Epithelial cell of esophagus (primary cell): ENCODE results near the gene USP13.
"Not testable (repeated sequence)": the region's sequence is repeated elsewhere in the genome, so short reads cannot be mapped to it uniquely, and the experiment has no call there.

Experiments used
- DNase-seq: peaks from one replicate; pipeline ENCODE4 v3.0.0; 2010; ENCODE audit warnings: low read depth
- H3K4me3 ChIP-seq: 2 replicates; pipeline ENCODE4 v1.5.1; 2011; ENCODE audit warnings: mild to moderate bottlenecking, low read length, control low read depth
- CTCF ChIP-seq: IDR thresholded peaks from 2 replicates; pipeline ENCODE4 v1.5.1; 2011; ENCODE audit warnings: low read depth, mild to moderate bottlenecking, low read length, control low read depth, inconsistent platforms; ENCODE audit not compliant: insufficient read depth; ENCODE audit errors: missing control alignments

Gene USP13

GRCh38 chr3:179677884-179678283 is 25.0 kb downstream of the USP13 start:
- DNase-seq, result no peak
- TF ChIP-seq CTCF, result no peak
- no peak overlapping the region for H3K4me3 ChIP-seq

- no peak for TF ChIP-seq CTCF
- no peak for DNase-seq
- no peak overlapping the region for H3K4me3 ChIP-seq
Observed at GRCh38 chr3:179681492-179682263, 28.8 kb downstream of the USP13 start.

GRCh38 chr3:179682426-179683080 is 29.7 kb downstream of the USP13 start:
- no peak for TF ChIP-seq CTCF

GRCh38 chr3:179683286-179683685 is 30.4 kb downstream of the USP13 start:
- DNase-seq, result not testable (repeated sequence)

More at GRCh38 chr3:179682426-179683080, 29.7 kb downstream of the USP13 start:
- DNase-seq, result no peak
- no peak overlapping the region for H3K4me3 ChIP-seq

GRCh38 chr3:179687967-179688535 is 35.2 kb downstream of the USP13 start:
- H3K4me3 ChIP-seq, result no peak overlapping the region
- no peak for TF ChIP-seq CTCF
- DNase-seq, result no peak

More at GRCh38 chr3:179683286-179683685, 30.4 kb downstream of the USP13 start:
- H3K4me3 ChIP-seq, result not testable (repeated sequence)

- peak; percentile 36 for DNase-seq
- H3K4me3 ChIP-seq, result no peak overlapping the region
- no peak for TF ChIP-seq CTCF
Observed at GRCh38 chr3:179688850-179689249, 36.0 kb downstream of the USP13 start.

GRCh38 chr3:179694731-179695130 is 41.9 kb downstream of the USP13 start:
- no peak for TF ChIP-seq CTCF
- no peak for DNase-seq
- no peak overlapping the region for H3K4me3 ChIP-seq
